ENCODE results near the gene GIMAP2.
A peak's percentile ranks its signal among the peaks of the same experiment; 100 is the strongest.

GIMAP2 gene

DNA sequence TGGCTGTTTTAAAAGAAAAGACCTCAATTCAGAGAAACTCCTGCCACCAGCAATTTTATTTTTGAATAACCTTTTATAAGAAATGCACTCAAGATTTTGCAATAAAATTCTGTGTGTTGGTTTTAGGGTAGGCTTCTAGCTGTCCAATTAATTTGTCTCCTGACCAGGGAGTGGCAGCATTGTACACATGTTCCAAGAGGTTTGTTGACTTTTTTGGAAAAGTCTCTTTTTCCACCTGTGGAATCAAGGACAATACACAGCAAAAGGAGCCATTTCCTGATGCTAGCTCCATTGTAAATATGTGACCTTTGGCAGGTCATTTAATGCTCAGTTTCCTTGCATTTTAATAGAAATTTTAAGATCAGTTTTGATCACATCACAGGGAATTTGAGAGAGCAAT, 53.5 kb downstream of the GIMAP2 start:
- no peak overlapping the region for H2BK120ac ChIP-seq (ENCODE audit: insufficient read depth, low read length, poor library complexity)

GRCh38 chr7:150740053-150740452, 54.5 kb downstream of the GIMAP2 start:
- Histone ChIP-seq H3K9ac (ENCODE audit: low read length) (no peak overlapping the region), H4K12ac (ENCODE audit: low read depth, low read length) (no peak overlapping the region), H3K23ac (ENCODE audit: low read length) (no peak overlapping the region), H3K79me1 (ENCODE audit: low read length) (no peaks in the 10 kb centered on the region), H3K27ac (ENCODE audit: low read depth, low read length) (no peak overlapping the region), H3K4me3 (ENCODE audit: low read depth, low read length) (no peak overlapping the region), H3K14ac (ENCODE audit: low read length) (no peak overlapping the region), H2BK12ac (ENCODE audit: low read length) (no peak overlapping the region), H4K91ac (ENCODE audit: low read depth, low read length) (no peak overlapping the region), H3K79me2 (ENCODE audit: control insufficient read depth, insufficient read depth, low read length, poor library complexity) (no peaks in the 10 kb centered on the region), H2BK5ac (ENCODE audit: low read depth, low read length, poor library complexity) (no peak overlapping the region), H3K4ac (ENCODE audit: low read depth, low read length) (no peak overlapping the region), H2AFZ (ENCODE audit: insufficient read depth, low read length, poor library complexity) (no peak overlapping the region), H4K8ac (ENCODE audit: low read depth, low read length) (no peak overlapping the region), H3K27me3 (ENCODE audit: insufficient read depth, low read length) (peaks cover 5% of the 10 kb centered on the region), H3K9me3 (ENCODE audit: insufficient read depth, low read depth, low read length) (no peaks in the 10 kb centered on the region), H3K36me3 (ENCODE audit: control insufficient read depth in 1 of 2, insufficient read depth in 2 of 2, low read length in 2 of 2) (no peaks in the 10 kb centered on the region), H3K18ac (ENCODE audit: low read length) (no peak overlapping the region), H3K4me2 (ENCODE audit: low read length) (no peak overlapping the region), H3K4me1 (ENCODE audit: control insufficient read depth in 1 of 2, insufficient read depth in 2 of 2, low read length in 2 of 2) (no peaks in the 10 kb centered on the region), H2BK120ac (ENCODE audit: insufficient read depth, low read length, poor library complexity) (no peak overlapping the region), H2AK5ac (ENCODE audit: low read length) (no peak overlapping the region)
- peak in 1 of 2 donors; percentile 28 for DNase-seq
- no CpG with 5 or more reads among the region's 10 CpGs for WGBS (ENCODE audit: extremely low coverage, insufficient coverage, insufficient read length)

More for the DNA sequence above, 53.5 kb downstream of the GIMAP2 start:
- H2BK12ac ChIP-seq (ENCODE audit: low read length) = no peak overlapping the region
- no peaks in the 10 kb centered on the region for H3K79me1 ChIP-seq (ENCODE audit: low read length)
- no peak overlapping the region for H2AK5ac ChIP-seq (ENCODE audit: low read length)
- H3K4me3 ChIP-seq (ENCODE audit: low read depth, low read length) = no peak overlapping the region
- no peak for DNase-seq
- no peak overlapping the region for H3K27ac ChIP-seq (ENCODE audit: low read depth, low read length)
- H3K4ac ChIP-seq (ENCODE audit: low read depth, low read length) = no peak overlapping the region
- H2AFZ ChIP-seq (ENCODE audit: insufficient read depth, low read length, poor library complexity) = no peak overlapping the region
- H3K18ac ChIP-seq (ENCODE audit: low read length) = no peak overlapping the region
- no peak overlapping the region for H4K8ac ChIP-seq (ENCODE audit: low read depth, low read length)
- H2BK5ac ChIP-seq (ENCODE audit: low read depth, low read length, poor library complexity) = no peak overlapping the region
- no peak overlapping the region for H3K23ac ChIP-seq (ENCODE audit: low read length)
- no peaks in the 10 kb centered on the region for H3K4me1 ChIP-seq (ENCODE audit: control insufficient read depth in 1 of 2, insufficient read depth in 2 of 2, low read length in 2 of 2)
- no peaks in the 10 kb centered on the region for H3K9me3 ChIP-seq (ENCODE audit: insufficient read depth, low read depth, low read length)
- peaks cover 8% of the 10 kb centered on the region for H3K27me3 ChIP-seq (ENCODE audit: insufficient read depth, low read length)
- H4K12ac ChIP-seq (ENCODE audit: low read depth, low read length) = no peak overlapping the region
- no peak overlapping the region for H3K14ac ChIP-seq (ENCODE audit: low read length)
- H4K91ac ChIP-seq (ENCODE audit: low read depth, low read length) = no peak overlapping the region
- no peak overlapping the region for H3K9ac ChIP-seq (ENCODE audit: low read length)
- H3K4me2 ChIP-seq (ENCODE audit: low read length) = no peak overlapping the region
- no peaks in the 10 kb centered on the region for H3K36me3 ChIP-seq (ENCODE audit: control insufficient read depth in 1 of 2, insufficient read depth in 2 of 2, low read length in 2 of 2)
- no peaks in the 10 kb centered on the region for H3K79me2 ChIP-seq (ENCODE audit: control insufficient read depth, insufficient read depth, low read length, poor library complexity)

DNA sequence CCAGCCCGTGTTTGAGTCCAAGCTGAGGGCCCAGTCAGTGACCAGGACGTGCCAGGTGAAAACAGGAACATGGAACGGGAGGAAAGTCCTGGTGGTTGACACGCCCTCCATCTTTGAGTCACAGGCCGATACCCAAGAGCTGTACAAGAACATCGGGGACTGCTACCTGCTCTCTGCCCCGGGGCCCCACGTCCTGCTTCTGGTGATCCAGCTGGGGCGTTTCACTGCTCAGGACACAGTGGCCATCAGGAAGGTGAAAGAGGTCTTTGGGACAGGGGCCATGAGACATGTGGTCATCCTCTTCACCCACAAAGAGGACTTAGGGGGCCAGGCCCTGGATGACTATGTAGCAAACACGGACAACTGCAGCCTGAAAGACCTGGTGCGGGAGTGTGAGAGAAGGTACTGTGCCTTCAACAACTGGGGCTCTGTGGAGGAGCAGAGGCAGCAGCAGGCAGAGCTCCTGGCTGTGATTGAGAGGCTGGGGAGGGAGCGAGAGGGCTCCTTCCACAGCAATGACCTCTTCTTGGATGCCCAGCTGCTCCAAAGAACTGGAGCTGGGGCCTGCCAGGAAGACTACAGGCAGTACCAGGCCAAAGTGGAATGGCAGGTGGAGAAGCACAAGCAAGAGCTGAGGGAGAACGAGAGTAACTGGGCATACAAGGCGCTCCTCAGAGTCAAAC, 56.9 kb downstream of the GIMAP2 start:
- H2AK5ac ChIP-seq (ENCODE audit: low read length) = no peak overlapping the region
- no peak overlapping the region for H2BK120ac ChIP-seq (ENCODE audit: insufficient read depth, low read length, poor library complexity)
- H3K14ac ChIP-seq (ENCODE audit: low read length) = no peak overlapping the region
- no peak overlapping the region for H3K4me3 ChIP-seq (ENCODE audit: low read depth, low read length)
- no peaks in the 10 kb centered on the region for H3K79me2 ChIP-seq (ENCODE audit: control insufficient read depth, insufficient read depth, low read length, poor library complexity)
- H3K9me3 ChIP-seq (ENCODE audit: insufficient read depth, low read depth, low read length) = peaks cover 3% of the 10 kb centered on the region
- no CpG with 5 or more reads among the region's 14 CpGs for WGBS (ENCODE audit: extremely low coverage, insufficient coverage, insufficient read length)
- no peak overlapping the region for H4K8ac ChIP-seq (ENCODE audit: low read depth, low read length)
- H3K27me3 ChIP-seq (ENCODE audit: insufficient read depth, low read length) = peaks cover 5% of the 10 kb centered on the region
- DNase-seq = no peak
- H3K4me2 ChIP-seq (ENCODE audit: low read length) = no peak overlapping the region
- no peaks in the 10 kb centered on the region for H3K4me1 ChIP-seq (ENCODE audit: control insufficient read depth in 1 of 2, insufficient read depth in 2 of 2, low read length in 2 of 2)
- no peak overlapping the region for H4K91ac ChIP-seq (ENCODE audit: low read depth, low read length)
- H3K18ac ChIP-seq (ENCODE audit: low read length) = no peak overlapping the region
- H2AFZ ChIP-seq (ENCODE audit: insufficient read depth, low read length, poor library complexity) = no peak overlapping the region
- no peak overlapping the region for H3K23ac ChIP-seq (ENCODE audit: low read length)
- H3K36me3 ChIP-seq (ENCODE audit: control insufficient read depth in 1 of 2, insufficient read depth in 2 of 2, low read length in 2 of 2) = no peaks in the 10 kb centered on the region
- H4K12ac ChIP-seq (ENCODE audit: low read depth, low read length) = no peak overlapping the region
- H2BK5ac ChIP-seq (ENCODE audit: low read depth, low read length, poor library complexity) = no peak overlapping the region
- no peaks in the 10 kb centered on the region for H3K79me1 ChIP-seq (ENCODE audit: low read length)
- H2BK12ac ChIP-seq (ENCODE audit: low read length) = no peak overlapping the region
- H3K4ac ChIP-seq (ENCODE audit: low read depth, low read length) = no peak overlapping the region
- H3K27ac ChIP-seq (ENCODE audit: low read depth, low read length) = no peak overlapping the region
- no peak overlapping the region for H3K9ac ChIP-seq (ENCODE audit: low read length)
